K562 (cell line): Measurements from ENCODE around the gene RNF20.

Source experiments
- KHSRP ChIP-seq: fragments of 450-650 bp; IDR thresholded peaks from 2 replicates; pipeline ENCODE4 v1.6.1; 2017
- NR2C2 ChIP-seq, 2 experiments: fragments of 200-800 bp in 1 of 2; sonication (Bioruptor generic) in 1 of 2; sonication (generic) in 1 of 2; formaldehyde crosslinking in 1 of 2; IDR thresholded peaks; 2 replicates each; pipeline versions ENCODE4 v1.6.1 to v1.8.0; 2016 to 2022; ENCODE audit warnings: mild to moderate bottlenecking in 1 of 2, missing compliant biosample characterization in 1 of 2, missing genetic modification characterization in 1 of 2, missing genetic modification reagents in 1 of 2
- RAD21 ChIP-seq, 2 experiments: fragments of 250-450 bp in 1 of 2; fragments of 450-650 bp in 1 of 2; sonication (Bioruptor Pico) in 1 of 2; formaldehyde crosslinking in 1 of 2; IDR thresholded peaks in 1 of 2; conservative IDR thresholded peaks in 1 of 2; 2 replicates each; pipeline versions ENCODE4 v1.4.0 to v1.8.0; 2020 to 2022; ENCODE audit warnings: mild to moderate bottlenecking in 2 of 2, moderate library complexity in 1 of 2

DNA sequence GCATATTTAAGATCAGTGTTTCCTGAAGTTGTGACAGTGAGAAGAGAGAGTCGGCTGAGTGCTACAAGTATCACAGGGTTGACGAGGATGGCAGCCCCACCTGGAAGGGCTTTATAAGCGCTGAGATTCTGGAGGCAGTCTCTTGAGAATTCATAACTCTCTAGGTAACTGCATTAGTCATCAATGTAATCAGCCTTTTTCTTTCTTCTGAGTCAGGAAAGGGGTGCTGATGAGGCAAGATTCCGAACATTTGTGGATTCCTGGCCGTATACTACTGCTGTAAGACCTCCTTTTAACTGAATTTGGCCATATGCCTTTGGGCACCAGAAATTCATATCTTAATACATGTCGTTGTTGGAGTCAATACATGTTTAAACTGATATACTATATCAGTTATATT is 6.6 kb upstream of the RNF20 start:
- TF ChIP-seq NR2C2 (CRISPR knock-in tag; IDR thresholded peaks at IDR 0.05) = no peak
- no peak for TF ChIP-seq NR2C2 (tag; IDR thresholded peaks at IDR 0.05)
- no peak for TF ChIP-seq RAD21 (CRISPR knock-in tag; conservative IDR thresholded peaks at IDR 0.05 in 1 of 2, IDR thresholded peaks at IDR 0.05 in 1 of 2)
- no peak for TF ChIP-seq KHSRP
